ENCODE results near the gene TMEM120A.

- TF ChIP-seq CTCF (conservative IDR thresholded peaks at IDR 0.05; ENCODE audit: low read depth, low read length), result peak; percentile 92
- no peak for TF ChIP-seq EZH2phosphoT487 (IDR thresholded peaks at IDR 0.05; ENCODE audit: borderline replicate concordance, low read length)
Measured at GRCh38 chr7:76020031-76020714, 25.8 kb upstream of the TMEM120A start.

Data from PC-3 (cell line).